B cell (primary cell): ENCODE data around the gene RBBP8NL. TPM values are rescaled to one million over a fixed set of nuclear protein-coding genes. Genes with fewer than 3 reads are reported as not detected.
A peak's percentile ranks its signal among the peaks of the same experiment; 100 is the strongest.

Source experiments
- ATAC-seq: fragments of 200-7000 bp; cut with Tn5 transposase; one replicate; pipeline ENCODE4 v1.10.0; 2021; ENCODE audit warnings: low read depth, mild to moderate bottlenecking, moderate number of reproducible peaks, moderate library complexity
- CTCF ChIA-PET: fragments of 350-600 bp; sonication (Branson Sonifier 250); formaldehyde crosslinking; loops from one replicate; lab custom pipeline; 2021; ENCODE audit warnings: antibody characterized with exemption, inconsistent platforms; lab: Charles Lee
- POLR2A ChIA-PET: fragments of 350-600 bp; sonication (Branson Sonifier 250); formaldehyde crosslinking; loops from one replicate; lab custom pipeline; 2021; ENCODE audit warnings: antibody characterized with exemption; lab: Charles Lee
- DNase-seq: peaks from one replicate; pipeline ENCODE4 v3.0.0; 2013
- H2AFZ ChIP-seq: 2 replicates; pipeline ENCODE4 v1.6.1; 2012; ENCODE audit warnings: mild to moderate bottlenecking, low read depth, low read length; ENCODE audit not compliant: insufficient read depth, poor library complexity, severe bottlenecking
- H3K27ac ChIP-seq, 2 donors: 1 replicate in 1 of 2; 2 replicates in 1 of 2; pipeline ENCODE4 v1.5.1; 2012 to 2013; ENCODE audit warnings: low read length in 2 of 2, mild to moderate bottlenecking in 2 of 2, moderate library complexity in 1 of 2
- H3K27me3 ChIP-seq, 4 experiments: fragments of 200-600 bp in 1 of 4; sonication (generic) in 1 of 4; replicated peaks in 1 of 4; 1 replicate in 2 of 4; 2 replicates in 2 of 4; pipeline versions ENCODE4 v1.6.1 to v1.7.0; 2013 to 2016; ENCODE audit warnings: low read length in 3 of 4, mild to moderate bottlenecking in 2 of 4, mixed read lengths in 1 of 4, moderate library complexity in 1 of 4; ENCODE audit not compliant: insufficient read depth in 4 of 4, control insufficient read depth in 3 of 4; ENCODE audit errors: control extremely low read depth in 1 of 4
- H3K36me3 ChIP-seq, 2 experiments: replicated peaks in 1 of 2; 1 replicate in 1 of 2; 2 replicates in 1 of 2; pipeline versions ENCODE4 v1.6.1 to v1.7.1; 2013; ENCODE audit warnings: low read length in 1 of 2; ENCODE audit not compliant: insufficient read depth in 2 of 2, control insufficient read depth in 1 of 2; ENCODE audit errors: control extremely low read depth in 1 of 2, extremely low read depth in 1 of 2
- H3K4me1 ChIP-seq, 2 donors: fragments of 200-600 bp in 1 of 2; sonication (generic) in 1 of 2; 1 replicate in 1 of 2; 2 replicates in 1 of 2; pipeline versions ENCODE4 v1.5.1 to v1.6.1; 2013 to 2017; ENCODE audit warnings: low read length in 2 of 2; ENCODE audit not compliant: control insufficient read depth in 2 of 2, insufficient read depth in 2 of 2
- H3K4me2 ChIP-seq: replicated peaks from 2 replicates; pipeline ENCODE3; 2012; ENCODE audit warnings: mild to moderate bottlenecking, low read depth, low read length; ENCODE audit not compliant: poor library complexity, severe bottlenecking
- H3K4me3 ChIP-seq, 5 experiments: fragments of 200-600 bp in 1 of 5; sonication (generic) in 1 of 5; 1 replicate in 3 of 5; 2 replicates in 2 of 5; pipeline versions ENCODE4 v1.5.1 to v1.7.0; 2011 to 2016; ENCODE audit warnings: low read length in 4 of 5, mild to moderate bottlenecking in 4 of 5, low read depth in 2 of 5, control low read depth in 1 of 5, moderate library complexity in 1 of 5; ENCODE audit not compliant: insufficient read depth in 1 of 5; ENCODE audit errors: control extremely low read depth in 1 of 5, extremely low read depth in 1 of 5
- H3K79me2 ChIP-seq: fragments of 200-600 bp; sonication (generic); one replicate; pipeline ENCODE4 v1.6.0; 2016; ENCODE audit warnings: low read length; ENCODE audit not compliant: control insufficient read depth, insufficient read depth
- H3K9ac ChIP-seq: fragments of 200-600 bp; sonication (generic); 2 replicates; pipeline ENCODE4 v1.6.1; 2017; ENCODE audit warnings: mild to moderate bottlenecking, low read length, moderate library complexity
- H3K9me3 ChIP-seq, 3 donors: one replicate each; pipeline versions ENCODE4 v1.6.1 to v1.7.1; 2013; ENCODE audit warnings: low read length in 2 of 3; ENCODE audit not compliant: control insufficient read depth in 2 of 3, insufficient read depth in 1 of 3; ENCODE audit errors: control extremely low read depth in 1 of 3
- H4K20me1 ChIP-seq: 2 replicates; pipeline ENCODE4 v1.6.0; 2012; ENCODE audit warnings: mild to moderate bottlenecking, low read length; ENCODE audit not compliant: insufficient read depth, control insufficient read depth, poor library complexity, severe bottlenecking
- H3K27ac Mint-ChIP-seq: one replicate; pipeline ENCODE4 v1.8.0; 2021; ENCODE audit warnings: mixed read lengths
- H3K27me3 Mint-ChIP-seq: one replicate; pipeline ENCODE4 v1.8.0; 2021; ENCODE audit warnings: mixed read lengths
- H3K4me1 Mint-ChIP-seq: one replicate; pipeline ENCODE4 v1.8.0; 2021; ENCODE audit warnings: mixed read lengths
- H3K4me3 Mint-ChIP-seq: one replicate; pipeline ENCODE4 v1.8.0; 2021; ENCODE audit warnings: mixed read lengths
- H3K9me3 Mint-ChIP-seq: one replicate; pipeline ENCODE4 v1.8.0; 2022; ENCODE audit warnings: mixed read lengths; ENCODE audit not compliant: insufficient read depth
- EZH2 ChIP-seq: IDR thresholded peaks from 2 replicates; pipeline ENCODE4 v1.6.1; 2012; ENCODE audit warnings: borderline replicate concordance, low read depth, mild to moderate bottlenecking, moderate library complexity, low read length; ENCODE audit not compliant: insufficient read depth, poor library complexity, severe bottlenecking
- WGBS: methylation state at CpG from one replicate; pipeline ENCODE4 v1.1.5; 2013; ENCODE audit warnings: missing lambda C conversion rate; ENCODE audit not compliant: insufficient coverage; 5-methylcytosine and 5-hydroxymethylcytosine counted together
- intact Hi-C: fragments of 100-400 bp; cut with micrococcal nuclease; formaldehyde crosslinking; loops from one replicate; pipeline ENCODE4 v1.10.0; 2022
- polyA plus RNA-seq: library from polyadenylated mRNA; depleted of rRNA; stranded (reverse); fragments of >200 nt; gene quantifications from 2 replicates; pipeline ENCODE4 v1.2.3, GENCODE V29; 2012
- total RNA-seq, 2 donors: library from RNA; stranded (reverse); fragments of 120-200 nt in 1 of 2; gene quantifications; 1 replicate in 1 of 2; 2 replicates in 1 of 2; pipeline versions ENCODE4 v1.2.3 to v1.2.4, GENCODE V29; 2013 to 2022
- TF ChIP-seq, protein P1 (sequence below): fragments of 200-600 bp; IDR thresholded peaks from one replicate; pipeline ENCODE4 v1.8.0; 2022; ENCODE audit warnings: antibody characterized with exemption, mild to moderate bottlenecking

Gene RBBP8NL
- total and polyA plus RNA-seq, 2 donors (not counting 1 experiment from before 2014, with no cell fraction given), result not detected

- Mint-ChIP-seq H3K4me1 (peaks cover 2% of the 10 kb centered on the region), H3K27me3 (peaks cover 32% of the 10 kb centered on the region), H3K27ac (no peak overlapping the region), H3K4me3 (no peak overlapping the region), H3K9me3 (no peaks in the 10 kb centered on the region)
- no peak overlapping the region for H3K4me2 ChIP-seq
- no peak overlapping the region for H3K4me3 ChIP-seq
- H3K4me1 ChIP-seq, result peaks cover 0 to 3% of the 10 kb centered on the region in 2 donors
- peak; percentile 47 for ATAC-seq
- H3K27me3 ChIP-seq, result peaks cover 0 to 18% (median 0%) of the 10 kb centered on the region in 4 experiments
- DNase-seq, result peak; percentile 38
- H4K20me1 ChIP-seq, result no peaks in the 10 kb centered on the region
- no peaks in the 10 kb centered on the region for H3K79me2 ChIP-seq
- no peak overlapping the region for H2AFZ ChIP-seq
- peaks cover 0 to 3% (median 0%) of the 10 kb centered on the region in 3 donors for H3K9me3 ChIP-seq
- TF ChIP-seq, protein P1, sequence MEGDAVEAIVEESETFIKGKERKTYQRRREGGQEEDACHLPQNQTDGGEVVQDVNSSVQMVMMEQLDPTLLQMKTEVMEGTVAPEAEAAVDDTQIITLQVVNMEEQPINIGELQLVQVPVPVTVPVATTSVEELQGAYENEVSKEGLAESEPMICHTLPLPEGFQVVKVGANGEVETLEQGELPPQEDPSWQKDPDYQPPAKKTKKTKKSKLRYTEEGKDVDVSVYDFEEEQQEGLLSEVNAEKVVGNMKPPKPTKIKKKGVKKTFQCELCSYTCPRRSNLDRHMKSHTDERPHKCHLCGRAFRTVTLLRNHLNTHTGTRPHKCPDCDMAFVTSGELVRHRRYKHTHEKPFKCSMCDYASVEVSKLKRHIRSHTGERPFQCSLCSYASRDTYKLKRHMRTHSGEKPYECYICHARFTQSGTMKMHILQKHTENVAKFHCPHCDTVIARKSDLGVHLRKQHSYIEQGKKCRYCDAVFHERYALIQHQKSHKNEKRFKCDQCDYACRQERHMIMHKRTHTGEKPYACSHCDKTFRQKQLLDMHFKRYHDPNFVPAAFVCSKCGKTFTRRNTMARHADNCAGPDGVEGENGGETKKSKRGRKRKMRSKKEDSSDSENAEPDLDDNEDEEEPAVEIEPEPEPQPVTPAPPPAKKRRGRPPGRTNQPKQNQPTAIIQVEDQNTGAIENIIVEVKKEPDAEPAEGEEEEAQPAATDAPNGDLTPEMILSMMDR, result no peak
- no peak for TF ChIP-seq EZH2
- no peaks in the 10 kb centered on the region for H3K36me3 ChIP-seq
- ChIA-PET POLR2A (no interaction called here), CTCF (no interaction called here)
- no peak overlapping the region for H3K27ac ChIP-seq
- intact Hi-C loops, result no loop called here
- 49% methylated on average over 4 of the region's 5 CpGs for WGBS
- H3K9ac ChIP-seq, result no peak overlapping the region
Measured at GRCh38 chr20:62439218-62439617, 11.9 kb upstream of the RBBP8NL start.

DNA sequence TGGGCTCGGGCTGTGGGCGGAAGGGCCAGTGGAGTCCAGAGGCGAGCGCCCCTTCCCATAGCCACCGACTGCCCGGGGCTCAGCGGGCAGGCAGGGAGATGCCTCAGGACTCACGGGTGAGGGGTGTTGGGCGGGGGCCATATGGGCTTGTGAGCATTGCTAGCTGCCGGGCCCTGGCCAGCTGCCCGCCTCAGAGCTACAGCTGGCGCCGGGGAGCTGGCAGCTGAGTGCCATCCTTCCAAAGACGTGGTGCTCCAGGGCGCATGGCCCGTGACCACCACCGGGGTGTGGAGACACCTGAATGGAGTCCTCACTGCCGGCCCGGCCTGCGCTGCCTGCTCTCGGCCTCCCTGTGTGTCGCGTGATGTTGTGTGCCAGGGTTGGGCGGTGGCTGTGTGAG, 10.6 kb upstream of the RBBP8NL start:
- TF ChIP-seq EZH2, result no peak
- TF ChIP-seq, protein P1, result no peak
- no peak for DNase-seq
- Histone ChIP-seq H3K27ac (no peak overlapping the region), H2AFZ (no peak overlapping the region), H3K36me3 (no peaks in the 10 kb centered on the region), H3K79me2 (no peaks in the 10 kb centered on the region), H3K9me3 (peaks cover 0 to 3% (median 0%) of the 10 kb centered on the region in 3 donors), H3K27me3 (peaks cover 0 to 18% (median 0%) of the 10 kb centered on the region in 4 experiments), H4K20me1 (no peaks in the 10 kb centered on the region), H3K4me2 (no peak overlapping the region), H3K4me1 (peaks cover 0 to 3% of the 10 kb centered on the region in 2 donors), H3K4me3 (no peak overlapping the region), H3K9ac (no peak overlapping the region)
- ATAC-seq, result no peak
- Mint-ChIP-seq H3K27me3 (peaks cover 35% of the 10 kb centered on the region), H3K4me3 (no peak overlapping the region), H3K4me1 (peaks cover 2% of the 10 kb centered on the region), H3K27ac (no peak overlapping the region), H3K9me3 (no peaks in the 10 kb centered on the region)
- WGBS, result 93% methylated on average over 24 of the region's 24 CpGs
- ChIA-PET CTCF (no interaction called here), POLR2A (no interaction called here)
- intact Hi-C loops, result no loop called here
